GM19397 (cell line): ENCODE results near the gene PRAMEF2.
"Not testable (repeated sequence)": the region's sequence is repeated elsewhere in the genome, so short reads cannot be mapped to it uniquely, and the experiment has no call there.

ENCODE experiments used
- ATAC-seq: cut with Tn5 transposase; IDR thresholded peaks from one replicate; pipeline ENCODE4 v1.9.1; 2021; ENCODE audit warnings: mild to moderate bottlenecking, moderate library complexity; ENCODE audit not compliant: unreplicated experiment

Gene PRAMEF2, protein sequence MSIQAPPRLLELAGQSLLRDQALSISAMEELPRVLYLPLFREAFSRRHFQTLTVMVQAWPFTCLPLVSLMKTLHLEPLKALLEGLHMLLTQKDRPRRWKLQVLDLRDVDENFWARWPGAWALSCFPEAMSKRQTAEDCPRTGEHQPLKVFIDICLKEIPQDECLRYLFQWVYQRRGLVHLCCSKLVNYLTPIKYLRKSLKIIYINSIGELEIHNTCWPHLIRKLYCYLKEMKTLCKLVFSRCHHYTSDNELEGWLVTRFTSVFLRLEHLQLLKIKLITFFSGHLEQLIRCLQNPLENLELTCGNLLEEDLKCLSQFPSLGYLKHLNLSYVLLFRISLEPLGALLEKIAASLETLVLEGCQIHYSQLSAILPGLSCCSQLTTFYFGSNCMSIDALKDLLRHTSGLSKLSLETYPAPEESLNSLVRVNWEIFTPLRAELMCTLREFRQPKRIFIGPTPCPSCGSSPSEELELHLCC

DNA sequence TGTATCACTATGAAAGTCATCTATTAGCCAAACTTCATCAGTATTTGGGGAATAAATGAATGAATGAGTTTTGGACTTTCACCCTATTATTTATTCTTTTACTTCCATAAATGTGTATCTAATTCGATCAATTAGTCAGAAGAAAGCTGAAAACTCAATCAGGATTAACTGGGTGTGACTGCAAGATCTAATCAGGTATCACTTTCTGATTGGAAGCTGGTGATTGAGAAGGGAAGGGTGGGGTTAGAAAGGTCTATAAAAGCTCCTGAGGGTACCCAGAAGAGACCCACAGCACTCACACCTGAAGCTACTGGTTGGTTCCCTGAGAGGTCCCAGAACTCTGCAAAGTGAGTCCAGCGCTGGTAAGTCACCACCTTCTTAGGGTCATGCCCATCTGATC lies at the start of gene PRAMEF2:
PRAMEF2 (plus strand) TSS at position 301 of the 400 bp plus-strand sequence. CDS start 1,924 bp downstream, outside the sequence.
- ATAC-seq = not testable (repeated sequence)

DNA sequence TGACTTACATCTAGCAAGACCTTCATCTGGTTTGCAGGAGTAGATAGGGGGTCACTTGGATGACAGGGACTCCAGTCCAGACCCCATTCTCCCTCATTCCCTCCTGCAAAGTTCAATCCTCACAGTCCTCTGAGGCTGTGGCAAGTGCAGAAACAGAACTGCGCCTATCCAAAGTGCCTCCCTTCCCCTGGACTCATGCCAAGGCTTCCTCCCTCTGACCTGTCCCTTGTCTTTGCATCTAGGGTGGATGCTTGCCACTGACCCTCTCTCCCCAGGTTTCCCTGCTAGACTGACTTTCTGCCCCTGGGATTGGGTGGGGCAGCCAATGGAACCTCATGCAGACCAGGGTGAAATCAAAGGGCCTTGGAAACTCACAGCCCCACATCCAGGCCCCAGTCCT lies 47.0 kb upstream of the PRAMEF2 start:
- ATAC-seq = no peak

DNA sequence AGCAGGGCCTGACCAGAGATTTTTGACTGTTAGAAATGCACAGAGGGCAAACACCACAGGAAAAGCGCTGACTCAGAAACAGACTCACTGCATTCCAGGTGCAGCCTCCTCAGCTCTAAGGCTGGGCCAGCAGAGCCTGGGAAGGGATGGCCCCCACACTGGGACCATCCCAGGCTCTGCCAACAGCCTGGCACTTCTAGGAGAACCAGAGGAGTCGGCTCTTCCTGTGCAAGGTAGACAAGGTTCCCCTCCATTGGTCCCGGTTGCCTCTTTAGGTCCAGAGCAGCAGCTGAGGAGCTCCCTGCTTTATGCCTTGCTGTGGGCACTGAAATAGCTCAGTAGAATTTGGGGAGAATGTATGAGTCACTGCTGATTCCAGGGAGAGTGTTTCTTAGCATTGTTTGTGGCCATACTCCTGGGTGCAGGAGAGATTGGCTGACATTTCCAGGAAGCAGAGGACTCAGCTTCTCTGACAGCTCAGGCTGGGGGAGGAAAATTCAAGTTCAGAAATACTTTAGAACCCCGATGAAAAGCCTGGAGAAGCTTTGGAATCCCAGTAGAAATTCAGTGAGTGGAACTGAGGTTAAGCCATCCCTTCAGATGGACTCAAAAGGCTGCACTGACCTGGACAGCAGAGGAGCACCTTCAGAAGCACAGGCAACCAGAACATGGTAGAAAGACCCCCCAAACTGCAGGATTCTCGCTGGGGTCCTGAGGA lies 46.0 kb upstream of the PRAMEF2 start:
- no peak for ATAC-seq

DNA sequence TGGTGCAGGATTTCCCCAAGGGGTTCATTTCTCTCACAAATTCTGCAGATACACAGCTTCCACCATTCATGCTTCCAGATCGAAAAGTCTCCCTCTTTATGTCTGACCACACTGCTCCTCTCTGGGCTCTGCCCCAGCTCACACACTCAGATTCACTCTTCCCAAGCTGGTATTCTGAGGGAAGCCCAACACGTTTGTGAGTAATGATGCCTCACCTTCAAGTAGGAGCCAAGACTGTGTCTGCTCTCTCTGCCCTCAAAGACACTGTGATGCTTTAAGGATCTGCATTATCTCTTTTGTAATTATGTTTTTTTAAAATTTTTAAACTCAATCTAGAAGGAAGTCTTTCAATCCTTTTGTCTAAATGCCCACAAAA lies 45.5 kb upstream of the PRAMEF2 start:
- no peak for ATAC-seq

DNA sequence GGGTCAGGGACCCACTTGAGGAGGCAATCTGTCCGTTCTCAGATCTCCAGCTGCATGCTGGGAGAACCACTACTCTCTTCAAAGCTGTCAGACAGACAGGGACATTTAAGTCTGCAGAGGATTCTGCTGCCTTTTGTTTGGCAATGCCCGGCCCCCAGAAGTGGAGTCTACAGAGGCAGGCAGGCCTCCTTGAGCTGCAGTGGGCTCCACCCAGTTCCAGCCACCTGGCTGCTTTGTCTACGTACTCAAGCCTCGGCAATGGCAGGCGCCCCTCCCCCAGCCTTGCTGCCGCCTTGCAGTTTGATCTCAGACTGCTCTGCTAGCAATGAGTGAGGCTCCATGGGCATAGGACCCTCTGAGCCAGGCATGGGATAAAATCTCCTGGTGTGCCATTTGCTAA lies 37.8 kb upstream of the PRAMEF2 start:
- not testable (repeated sequence) for ATAC-seq

DNA sequence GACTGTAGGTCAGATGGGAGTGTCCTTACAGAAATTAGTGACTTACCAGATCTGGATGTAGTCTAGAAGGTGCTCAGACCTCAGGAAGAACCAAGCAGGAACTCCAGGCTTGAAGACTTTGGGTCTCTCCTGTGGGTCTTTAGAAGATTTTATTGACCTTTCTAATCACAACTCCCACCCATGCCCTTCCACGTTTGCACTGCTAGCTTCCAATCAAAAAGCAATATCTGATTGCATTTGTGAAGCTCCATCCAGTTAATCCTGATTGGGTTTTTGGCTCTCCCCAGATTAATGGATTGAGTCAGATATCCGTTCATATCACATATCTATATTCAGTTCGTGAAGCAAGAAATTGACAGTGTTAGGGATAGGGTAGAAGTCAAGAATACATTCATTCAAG lies 25.6 kb upstream of the PRAMEF2 start, which contains the start of gene PRAMEF11:
PRAMEF11 (minus strand) TSS at position 101 of the 400 bp plus-strand sequence. CDS start 2,621 bp downstream, outside the sequence.
- not testable (repeated sequence) for ATAC-seq

DNA sequence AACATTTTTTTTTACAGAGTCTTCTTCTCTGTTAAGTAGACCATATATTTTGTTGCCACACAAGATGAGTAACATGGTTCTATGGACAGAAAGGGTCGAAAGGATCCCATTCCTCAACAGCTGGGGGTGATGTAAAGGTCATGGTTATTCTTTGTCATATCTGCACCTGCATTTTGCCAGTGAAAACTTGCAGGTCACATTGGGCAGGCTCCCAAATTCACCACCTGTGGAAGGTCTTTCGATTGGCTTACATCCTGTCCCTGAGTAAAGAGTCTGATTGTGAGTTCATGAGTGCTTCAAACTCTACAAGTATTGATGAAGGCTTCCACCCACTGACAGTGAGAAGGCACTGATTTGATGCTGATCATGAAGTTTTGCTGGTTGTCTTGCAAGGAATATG lies 23.6 kb upstream of the PRAMEF2 start:
- not testable (repeated sequence) for ATAC-seq

DNA sequence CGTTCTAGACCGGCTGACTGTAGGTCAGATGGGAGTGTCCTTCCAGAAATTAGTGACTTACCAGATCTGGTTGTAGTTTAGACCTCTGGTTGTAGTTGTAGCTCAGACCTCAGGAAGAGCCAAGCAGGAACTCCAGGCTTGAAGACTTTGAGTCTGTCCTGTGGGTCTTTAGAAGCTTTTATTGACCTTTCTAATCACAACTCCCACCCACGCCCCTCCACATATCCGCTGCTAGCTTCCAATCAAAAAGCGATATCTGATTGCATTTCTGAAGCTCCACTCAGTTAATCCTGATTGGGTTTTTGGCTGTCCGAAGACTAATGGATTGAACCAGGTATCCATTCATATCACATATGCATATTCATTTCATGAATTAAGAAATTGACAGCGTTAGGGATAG lies 8.3 kb upstream of the PRAMEF2 start, which contains the start of gene HNRNPCL1:
HNRNPCL1 (minus strand) TSS at position 101 of the 400 bp plus-strand sequence. CDS start 431 bp downstream, outside the sequence.
- not testable (repeated sequence) for ATAC-seq

DNA sequence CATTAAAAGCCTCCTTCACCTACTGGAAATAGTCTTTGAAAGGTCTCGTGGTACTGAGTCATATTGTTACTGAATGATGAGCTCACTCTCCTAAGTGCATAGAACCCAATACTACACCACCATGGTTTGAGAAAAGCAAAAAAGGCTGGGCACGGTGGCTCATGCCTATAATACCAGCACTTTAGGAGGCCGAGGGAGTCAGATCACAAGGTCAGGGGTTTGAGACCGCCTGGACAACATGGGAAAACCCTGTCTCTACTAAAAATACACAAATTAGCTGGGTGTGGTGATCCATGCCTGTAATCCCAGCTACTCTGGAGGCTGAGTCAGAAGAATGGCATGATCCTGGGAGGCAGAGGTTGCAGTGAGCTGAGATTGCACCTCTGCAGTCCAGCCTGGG lies 5.1 kb upstream of the PRAMEF2 start:
- ATAC-seq = no peak

DNA sequence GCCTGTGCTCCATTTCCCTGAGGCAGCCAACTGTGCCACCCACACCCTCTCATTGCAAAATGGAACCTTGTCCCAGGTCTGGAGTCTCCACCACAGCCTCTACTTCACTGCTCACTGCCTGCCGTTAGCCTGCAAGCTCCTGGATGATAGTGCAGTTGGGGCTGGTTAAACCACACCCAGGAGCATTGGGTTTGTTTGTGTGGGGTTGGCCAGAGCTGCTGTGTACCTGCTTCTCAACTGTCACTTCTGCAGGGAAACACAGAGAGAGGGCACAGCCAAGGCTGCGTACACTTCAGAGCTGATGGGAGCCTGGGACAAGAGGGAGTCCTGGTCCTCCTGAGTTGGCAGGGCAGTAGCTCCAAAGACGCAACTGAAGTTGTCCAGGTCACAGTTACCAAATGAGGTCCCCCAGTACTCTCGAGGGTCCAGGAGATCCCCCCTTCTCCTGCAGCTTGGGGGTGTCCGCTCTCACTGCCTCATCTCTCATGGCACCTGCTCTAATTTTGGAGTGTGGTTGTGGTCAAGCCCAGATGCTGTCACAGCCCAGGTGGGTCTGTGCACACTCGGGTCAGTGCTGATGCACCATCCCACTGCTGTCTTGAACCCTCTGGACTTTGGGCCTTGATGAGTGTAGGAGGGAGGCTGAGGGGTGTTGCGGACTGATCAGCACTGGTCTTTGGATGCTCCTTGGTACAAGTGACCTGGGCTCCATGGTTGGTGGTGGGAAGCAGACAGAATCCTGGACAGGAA lies 6.4 kb downstream of the PRAMEF2 start:
- ATAC-seq = not testable (repeated sequence)

DNA sequence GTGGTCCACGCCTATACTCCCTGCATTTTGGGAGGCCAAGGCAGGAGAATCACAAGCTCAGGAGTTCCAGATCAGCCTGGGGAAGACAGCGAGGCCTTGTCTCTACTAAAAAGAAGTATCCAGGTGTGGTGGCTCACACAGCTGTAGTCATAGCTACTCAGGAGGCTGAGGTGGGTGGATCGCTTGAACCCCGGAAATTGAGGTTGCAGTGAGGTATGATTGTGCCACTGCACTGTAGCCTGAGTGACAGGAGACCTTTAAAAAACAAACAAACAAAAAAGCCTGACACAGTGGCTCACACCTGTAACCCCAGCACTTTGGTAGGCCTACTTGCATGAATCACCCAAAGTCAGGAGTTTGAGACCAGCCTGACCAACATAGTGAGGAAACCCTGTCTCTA lies 21.6 kb downstream of the PRAMEF2 start:
- not testable (repeated sequence) for ATAC-seq

DNA sequence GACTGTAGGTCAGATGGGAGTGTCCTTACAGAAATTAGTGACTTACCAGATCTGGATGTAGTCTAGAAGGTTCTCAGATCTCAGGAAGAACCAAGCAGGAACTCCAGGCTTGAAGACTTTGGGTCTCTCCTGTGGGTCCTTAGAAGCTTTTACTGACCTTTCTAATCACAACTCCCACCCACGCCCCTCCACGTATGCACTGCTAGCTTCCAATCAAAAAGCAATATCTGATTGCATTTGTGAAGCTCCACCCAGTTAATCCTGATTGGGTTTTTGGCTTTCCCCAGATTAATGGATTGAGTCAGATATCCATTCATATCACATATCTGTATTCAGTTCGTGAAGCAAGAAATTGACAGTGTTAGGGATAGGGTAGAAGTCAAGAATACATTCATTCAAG lies 29.2 kb downstream of the PRAMEF2 start, which contains the start of gene PRAMEF4:
PRAMEF4 (minus strand) TSS at position 101 of the 400 bp plus-strand sequence. CDS start 2,807 bp downstream, outside the sequence.
- ATAC-seq = not testable (repeated sequence)

DNA sequence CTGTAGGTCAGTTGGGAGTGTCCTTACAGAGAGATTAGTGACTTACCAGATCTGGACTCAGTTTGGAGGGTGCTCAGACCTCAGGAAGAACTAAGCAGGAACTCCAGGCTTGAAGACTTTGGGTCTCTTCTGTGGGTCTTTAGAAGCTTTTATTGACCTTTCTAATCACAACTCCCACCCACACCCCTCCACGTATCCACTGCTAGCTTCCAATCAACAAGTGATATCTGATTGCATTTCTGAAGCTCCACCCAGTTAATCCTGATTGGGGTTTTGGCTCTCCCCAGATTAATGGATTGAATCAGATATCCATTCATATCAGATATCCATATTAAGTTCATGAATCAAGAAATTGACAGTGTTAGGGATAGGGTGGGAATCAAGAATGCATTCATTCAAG lies 41.3 kb downstream of the PRAMEF2 start, which contains the start of gene PRAMEF10:
PRAMEF10 (minus strand) TSS at position 101 of the 400 bp plus-strand sequence. CDS start 2,423 bp downstream, outside the sequence.
- ATAC-seq = not testable (repeated sequence)

DNA sequence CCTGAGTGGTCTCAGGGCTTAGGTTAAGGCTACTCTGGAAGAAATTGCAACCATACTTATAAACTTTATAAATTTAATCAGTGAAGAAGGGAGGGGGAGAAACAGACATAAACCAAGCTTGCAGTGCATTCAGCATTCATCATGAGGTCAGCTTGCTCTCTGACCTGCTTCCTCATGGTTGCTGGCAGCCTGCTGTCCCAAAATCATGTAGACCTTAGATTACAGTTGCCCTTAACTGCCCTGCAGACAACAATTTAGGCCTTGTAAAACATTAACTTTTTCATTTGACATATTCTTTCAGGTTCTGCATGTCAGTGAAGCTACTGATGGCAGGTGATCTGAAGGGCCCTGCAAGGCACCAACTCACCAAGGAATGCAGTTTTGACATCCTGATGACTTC lies 42.3 kb downstream of the PRAMEF2 start:
- ATAC-seq = not testable (repeated sequence)

DNA sequence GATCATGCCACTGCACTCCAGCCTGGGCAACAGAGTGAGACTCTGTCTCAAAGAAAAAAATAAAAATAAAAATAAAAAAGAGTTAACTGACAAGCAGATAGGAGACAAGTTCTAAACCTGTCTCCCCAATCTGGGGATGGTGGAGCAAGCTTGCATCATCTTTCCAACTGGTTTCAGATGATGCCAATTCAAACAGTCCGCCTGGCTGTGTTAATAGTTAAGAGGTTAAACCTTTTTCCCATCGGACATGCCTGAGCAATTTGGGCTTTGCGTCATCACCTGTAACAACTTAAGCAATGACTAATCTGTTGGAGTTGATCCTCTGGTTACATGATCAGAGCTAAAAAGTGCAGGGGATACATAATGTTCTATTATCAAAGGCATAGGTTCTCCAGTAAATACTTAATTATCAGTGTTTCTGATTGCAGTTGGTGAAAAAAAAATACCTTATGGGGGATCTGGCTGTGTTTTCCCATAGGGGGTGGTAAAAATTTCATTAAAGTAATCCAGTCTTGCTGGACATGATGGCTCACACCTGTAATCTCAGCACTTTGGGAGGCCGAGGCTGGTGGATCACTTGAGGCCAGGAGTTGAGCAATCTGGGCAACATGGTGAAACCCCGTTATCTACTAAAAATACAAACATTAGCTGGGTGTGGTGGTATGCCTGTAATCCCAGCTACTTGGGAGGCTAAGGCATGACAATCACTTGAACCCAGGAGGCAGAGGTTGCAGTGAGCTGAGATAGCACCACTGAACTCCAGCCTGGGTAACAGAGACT lies 47.1 kb downstream of the PRAMEF2 start:
- not testable (repeated sequence) for ATAC-seq
